SH-SY5Y (cell line): ENCODE measurements around the gene METTL24.

Experiments used
- GATA2 ChIP-seq: IDR thresholded peaks from 2 replicates; pipeline ENCODE4 v1.6.1; 2011; ENCODE audit warnings: mild to moderate bottlenecking, low read depth, low read length
- GATA3 ChIP-seq: IDR thresholded peaks from 2 replicates; pipeline ENCODE4 v1.6.1; 2011; ENCODE audit warnings: low read depth, mild to moderate bottlenecking, low read length, moderate library complexity

- no peak for TF ChIP-seq GATA2
- no peak for TF ChIP-seq GATA3
These were observed 37.1 kb upstream of the METTL24 start for GRCh38 chr6:110395221-110395620.
